ENCODE measurements around the gene TIMM21.

Gene TIMM21

GRCh38 chr18:74191577-74191976 lies 43.3 kb downstream of the TIMM21 start:
- no peak for DNase-seq (ENCODE audit: low spot score)

DNA sequence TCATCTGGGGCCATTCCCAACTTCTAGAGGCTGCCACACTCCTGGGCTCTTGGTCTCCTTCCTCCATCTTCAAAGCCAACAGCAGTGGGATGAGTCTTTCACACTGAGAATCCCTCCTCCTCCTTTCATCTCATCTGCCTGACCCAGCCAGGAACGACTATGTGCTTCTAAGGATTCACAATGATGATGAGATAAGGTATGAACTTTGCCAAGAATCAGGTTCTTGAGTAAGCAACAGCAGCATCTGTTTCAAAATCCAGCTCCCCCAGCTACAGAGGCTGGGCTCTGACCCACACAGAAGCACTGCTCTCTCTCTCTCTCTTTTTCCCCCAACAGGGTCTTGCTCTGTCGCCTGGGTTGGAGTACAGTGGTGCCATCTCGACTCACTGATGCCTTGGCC lies 46.4 kb downstream of the TIMM21 start:
- DNase-seq (ENCODE audit: low spot score), result no peak

DNA sequence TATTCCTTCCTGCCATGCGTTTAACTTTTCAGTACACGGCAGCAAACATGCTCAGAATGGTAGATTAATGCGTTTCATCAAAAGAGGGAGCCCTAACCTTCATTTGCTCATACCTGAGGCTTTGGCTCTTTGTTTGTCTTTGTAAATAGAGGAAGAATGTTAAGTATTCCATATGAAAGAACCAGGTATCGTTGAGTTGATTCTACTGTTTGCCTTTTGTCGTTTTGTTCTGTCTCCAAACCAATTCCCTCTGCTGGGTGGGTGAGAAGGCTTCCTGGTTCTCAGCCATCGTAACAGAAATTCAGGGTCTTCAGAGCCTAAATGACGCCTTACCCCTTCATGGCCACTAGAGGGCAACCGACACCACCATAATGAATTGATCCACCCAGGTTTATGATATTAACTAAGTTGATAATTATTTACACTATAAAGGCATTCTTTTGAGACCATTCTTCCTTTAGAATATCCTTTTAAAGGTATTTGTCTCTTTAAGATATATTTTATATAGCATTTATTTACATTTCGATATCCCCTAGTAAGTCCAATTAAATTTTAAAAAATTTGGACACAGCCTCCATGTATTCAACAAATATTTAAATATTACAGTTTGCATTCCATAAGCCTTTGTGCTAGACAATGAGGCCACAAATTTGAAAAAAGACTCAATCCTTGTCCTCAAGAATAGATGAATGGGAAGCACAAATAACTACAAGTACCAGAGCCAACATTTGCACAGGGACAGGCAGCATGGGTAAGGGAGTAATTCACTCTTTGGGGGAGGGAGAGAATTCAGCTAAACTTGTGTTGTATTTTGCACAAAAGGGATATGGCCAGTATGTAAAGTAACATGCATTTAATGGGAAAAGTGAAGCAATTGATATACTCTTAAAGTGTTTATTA lies 48.1 kb downstream of the TIMM21 start:
- DNase-seq (ENCODE audit: low spot score), result peak; percentile 83

DNA sequence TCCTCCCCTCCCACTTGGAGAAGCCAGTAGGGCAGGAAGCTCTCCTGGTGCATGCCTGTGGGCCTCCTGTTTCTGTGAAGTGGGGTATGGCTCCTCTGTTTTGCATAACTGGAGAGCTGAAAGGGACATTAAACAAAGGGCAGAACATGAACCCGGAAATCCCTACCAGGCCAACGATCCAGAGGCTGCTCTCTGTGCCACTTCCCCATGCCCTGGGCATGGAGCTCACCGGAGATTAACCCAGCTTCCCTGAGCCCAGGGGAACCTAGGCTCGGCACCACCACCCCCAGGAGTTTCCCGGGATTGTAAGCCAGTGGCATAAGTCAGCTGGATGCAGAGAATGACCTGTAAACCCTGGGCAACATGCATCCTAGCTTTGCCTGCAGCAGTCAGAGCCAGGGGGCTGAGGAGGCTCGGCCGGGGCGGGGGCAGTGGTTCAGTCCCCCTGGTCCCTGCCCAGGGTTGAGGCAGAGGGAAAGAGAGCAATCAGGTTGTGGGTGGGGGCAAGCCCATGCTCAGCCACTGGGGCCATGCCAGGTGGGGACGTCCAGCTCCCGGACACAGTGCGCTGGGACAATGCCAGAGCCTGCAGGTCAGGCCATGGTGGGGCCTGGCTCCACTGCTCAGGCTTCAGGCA lies 49.5 kb downstream of the TIMM21 start:
- DNase-seq (ENCODE audit: low spot score), result no peak

- no peak for DNase-seq (ENCODE audit: low spot score)
Observed at GRCh38 chr18:74198453-74198852, 50.1 kb downstream of the TIMM21 start.

GRCh38 chr18:74200780-74201179 lies 52.5 kb downstream of the TIMM21 start:
- no peak for DNase-seq (ENCODE audit: low spot score)

DNA sequence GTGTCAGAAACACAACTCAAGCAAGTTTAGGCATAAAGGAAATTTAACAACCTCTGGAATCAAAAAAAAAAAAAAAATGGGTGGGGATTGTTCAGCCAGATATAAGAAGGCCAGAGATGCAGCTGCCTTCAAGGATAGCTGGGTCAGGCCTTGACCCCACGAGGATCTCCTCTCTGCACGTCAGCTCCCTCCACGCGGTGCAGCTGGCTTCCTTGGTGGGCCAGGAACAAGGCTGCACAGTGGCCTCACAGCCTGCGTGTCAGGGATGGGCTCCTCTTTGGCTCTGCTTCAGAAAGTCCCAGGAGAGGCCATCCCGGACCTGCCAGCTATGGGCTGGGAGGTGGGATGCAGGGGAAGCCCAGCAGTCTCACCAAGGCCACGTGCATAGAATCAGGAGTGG lies 55.5 kb downstream of the TIMM21 start:
- DNase-seq (ENCODE audit: low spot score), result no peak

- DNase-seq (ENCODE audit: low spot score), result no peak
Observed at GRCh38 chr18:74204526-74205152, 56.3 kb downstream of the TIMM21 start.
